IPS-18a (cell line): ENCODE data around the gene CTSF.
"Not testable (repeated sequence)": the region's sequence is repeated elsewhere in the genome, so short reads cannot be mapped to it uniquely, and the experiment has no call there.

Experiments used
- H3K27ac ChIP-seq: one replicate; pipeline ENCODE4 v1.5.1; 2013; ENCODE audit warnings: low read length
- H3K27me3 ChIP-seq: one replicate; pipeline ENCODE4 v1.6.1; 2013; ENCODE audit warnings: mild to moderate bottlenecking, low read length; ENCODE audit not compliant: control insufficient read depth, insufficient read depth
- H3K36me3 ChIP-seq: one replicate; pipeline ENCODE4 v1.6.1; 2013; ENCODE audit warnings: low read depth, low read length; ENCODE audit not compliant: control insufficient read depth
- H3K4me1 ChIP-seq: one replicate; pipeline ENCODE4 v1.6.1; 2013; ENCODE audit warnings: low read depth, low read length; ENCODE audit not compliant: control insufficient read depth
- H3K4me3 ChIP-seq: one replicate; pipeline ENCODE4 v1.5.1; 2013; ENCODE audit warnings: low read length
- H3K9ac ChIP-seq: one replicate; pipeline ENCODE4 v1.6.1; 2013; ENCODE audit warnings: mild to moderate bottlenecking, low read length, moderate library complexity
- H3K9me3 ChIP-seq: one replicate; pipeline ENCODE4 v1.6.1; 2013; ENCODE audit warnings: low read depth, low read length; ENCODE audit not compliant: control insufficient read depth

CTSF gene

GRCh38 chr11:66600631-66601233 is 32.3 kb upstream of the CTSF start:
- Histone ChIP-seq H3K4me3 (no peak overlapping the region), H3K9me3 (no peaks in the 10 kb centered on the region), H3K27me3 (no peaks in the 10 kb centered on the region), H3K36me3 (peaks cover 21% of the 10 kb centered on the region), H3K9ac (no peak overlapping the region), H3K4me1 (no peaks in the 10 kb centered on the region), H3K27ac (no peak overlapping the region)

DNA sequence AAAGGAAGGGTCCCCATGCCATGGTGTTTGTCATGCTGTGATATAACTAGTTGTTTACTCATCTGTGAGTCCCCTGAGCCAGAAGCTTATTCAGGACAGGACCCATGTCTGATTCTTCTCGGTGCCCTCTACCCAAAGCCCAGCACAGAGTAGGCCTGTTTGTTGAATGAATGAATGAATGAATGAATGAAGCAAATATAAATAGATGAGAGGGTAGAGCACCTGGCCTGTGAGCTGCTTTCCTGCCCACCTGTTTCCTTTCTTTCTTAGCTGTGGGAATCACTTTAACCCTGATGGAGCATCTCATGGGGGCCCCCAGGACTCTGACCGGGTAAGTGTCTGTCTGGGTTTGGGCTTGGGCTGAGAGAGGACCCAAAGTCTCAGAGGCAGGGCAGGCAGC is 31.8 kb upstream of the CTSF start:
- no peak overlapping the region for H3K27ac ChIP-seq
- H3K4me3 ChIP-seq: no peak overlapping the region
- H3K4me1 ChIP-seq: no peaks in the 10 kb centered on the region
- H3K27me3 ChIP-seq: no peaks in the 10 kb centered on the region
- H3K9me3 ChIP-seq: no peaks in the 10 kb centered on the region
- H3K36me3 ChIP-seq: peaks cover 17% of the 10 kb centered on the region
- no peak overlapping the region for H3K9ac ChIP-seq

DNA sequence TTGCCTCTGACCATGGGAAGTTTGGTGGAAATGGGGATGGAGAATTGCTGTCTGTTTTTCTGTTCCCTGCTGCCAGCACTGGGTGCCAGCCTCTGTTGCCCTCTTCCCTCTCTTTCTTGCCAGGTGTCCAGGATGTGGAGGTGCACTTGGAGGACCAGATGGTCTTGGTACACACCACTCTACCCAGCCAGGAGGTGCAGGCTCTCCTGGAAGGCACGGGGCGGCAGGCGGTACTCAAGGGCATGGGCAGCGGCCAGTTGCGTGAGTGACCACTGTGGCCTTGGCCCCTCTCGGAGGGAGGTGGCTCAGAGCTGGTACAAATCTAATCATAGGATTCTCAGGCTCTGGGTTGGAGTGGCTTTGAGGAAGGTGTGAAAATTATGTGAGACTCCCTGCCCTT is 30.6 kb upstream of the CTSF start:
- Histone ChIP-seq H3K9me3 (no peaks in the 10 kb centered on the region), H3K4me3 (no peak overlapping the region), H3K27me3 (no peaks in the 10 kb centered on the region), H3K36me3 (peaks cover 8% of the 10 kb centered on the region), H3K4me1 (no peaks in the 10 kb centered on the region), H3K9ac (no peak overlapping the region), H3K27ac (no peak overlapping the region)

- H3K4me1 ChIP-seq: peaks cover 13% of the 10 kb centered on the region
- peaks cover 8% of the 10 kb centered on the region for H3K36me3 ChIP-seq
- H3K27ac ChIP-seq: no peak overlapping the region
- H3K9ac ChIP-seq: no peak overlapping the region
- H3K27me3 ChIP-seq: no peaks in the 10 kb centered on the region
- H3K9me3 ChIP-seq: no peaks in the 10 kb centered on the region
- no peak overlapping the region for H3K4me3 ChIP-seq
Observed at GRCh38 chr11:66595245-66595904, 27.0 kb upstream of the CTSF start.

DNA sequence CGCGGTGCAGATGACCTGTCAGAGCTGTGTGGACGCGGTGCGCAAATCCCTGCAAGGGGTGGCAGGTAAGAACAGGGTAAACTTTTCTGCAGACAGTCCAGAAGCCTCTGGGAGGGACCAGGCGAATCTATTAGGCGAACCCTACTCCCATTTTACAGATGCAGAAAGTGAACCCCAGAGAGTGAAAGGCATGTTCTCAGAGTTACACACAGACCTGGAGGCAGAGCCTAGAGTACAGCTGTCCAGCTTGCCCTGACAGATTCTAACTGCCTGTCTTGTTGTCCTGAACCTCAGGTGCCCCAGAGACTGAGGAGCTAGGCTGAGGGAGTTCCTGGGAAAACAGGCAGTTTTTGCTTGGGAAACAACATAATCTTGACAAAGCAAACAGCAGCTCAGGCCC is 25.2 kb upstream of the CTSF start:
- no peak overlapping the region for H3K27ac ChIP-seq
- H3K36me3 ChIP-seq: no peaks in the 10 kb centered on the region
- peak overlapping the region; percentile 75 for H3K4me3 ChIP-seq
- peaks cover 13% of the 10 kb centered on the region for H3K4me1 ChIP-seq
- no peaks in the 10 kb centered on the region for H3K27me3 ChIP-seq
- H3K9ac ChIP-seq: peak overlapping the region; percentile 63
- H3K9me3 ChIP-seq: no peaks in the 10 kb centered on the region

DNA sequence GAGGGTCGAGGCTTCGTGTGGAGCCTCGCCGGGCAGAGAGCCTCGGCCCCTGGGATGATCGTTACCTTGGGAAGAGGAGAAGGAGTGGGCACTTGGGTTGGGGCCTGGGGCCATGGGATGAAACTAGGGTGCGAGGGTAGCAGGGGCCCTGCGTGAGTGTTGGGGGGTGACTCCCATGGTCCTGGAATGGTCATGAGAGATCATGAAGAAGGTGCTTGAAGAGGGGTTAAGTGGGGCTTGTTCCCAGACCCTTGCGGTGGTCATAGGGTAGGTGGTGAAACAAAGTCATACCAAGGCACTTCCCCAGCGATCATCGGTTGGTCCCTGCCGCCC is 24.9 kb upstream of the CTSF start:
- Histone ChIP-seq H3K9me3 (no peaks in the 10 kb centered on the region), H3K4me3 (peak overlapping the region; percentile 75), H3K27me3 (no peaks in the 10 kb centered on the region), H3K27ac (no peak overlapping the region), H3K4me1 (peaks cover 13% of the 10 kb centered on the region), H3K36me3 (no peaks in the 10 kb centered on the region), H3K9ac (peak overlapping the region; percentile 63)

DNA sequence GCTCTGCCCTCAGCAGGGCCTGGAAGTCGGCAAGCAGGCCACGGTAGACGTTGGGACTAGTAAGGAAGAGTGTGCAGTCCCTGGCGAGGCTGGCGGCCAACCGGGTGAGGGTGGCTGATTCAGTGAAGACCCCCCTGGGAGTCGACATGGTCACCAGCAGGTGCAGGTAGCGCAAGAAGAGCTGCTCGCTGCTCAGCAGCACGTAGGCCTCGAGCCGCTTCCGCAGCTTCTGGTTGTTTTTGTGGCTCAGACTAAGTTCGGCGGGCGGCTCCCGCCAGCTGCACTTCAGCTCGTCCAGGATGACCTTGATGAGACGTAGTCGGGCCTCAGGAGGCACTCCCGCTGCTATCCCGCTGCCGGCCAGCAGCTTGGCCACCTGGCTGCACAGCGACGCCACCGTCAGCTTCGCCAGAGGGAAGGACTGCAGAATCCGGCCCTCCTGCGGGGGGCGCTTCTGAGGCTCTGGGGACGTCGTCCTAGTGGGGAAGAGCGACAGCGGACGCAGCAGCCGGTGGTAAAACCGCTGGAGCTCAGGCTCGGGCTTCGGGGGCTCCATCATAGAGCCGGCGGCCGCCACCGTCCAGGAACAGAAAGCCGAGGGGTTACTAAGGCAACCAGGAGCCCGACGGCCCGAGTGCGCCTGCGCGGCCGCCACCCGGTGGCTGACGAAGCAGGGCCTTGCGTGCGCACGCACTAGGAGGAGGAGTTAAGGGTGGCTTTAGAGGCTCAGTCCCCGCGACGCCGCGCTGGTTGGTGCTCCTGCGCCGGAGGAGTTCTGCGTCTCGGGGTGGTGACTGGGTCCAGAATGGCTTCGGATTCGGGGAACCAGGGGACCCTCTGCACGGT is 24.3 kb upstream of the CTSF start, which contains the start of the genes CCDC87 and CCS:
CCDC87 (minus strand) TSS at position 607 of the 846 bp plus-strand sequence; CDS start at position 559, 48 bp downstream.
CCS (plus strand) TSS at position 729 of the 846 bp plus-strand sequence; CDS start at position 806, 77 bp downstream.
- H3K27me3 ChIP-seq: no peaks in the 10 kb centered on the region
- no peaks in the 10 kb centered on the region for H3K9me3 ChIP-seq
- no peaks in the 10 kb centered on the region for H3K36me3 ChIP-seq
- H3K4me1 ChIP-seq: peaks cover 13% of the 10 kb centered on the region
- peak within 1 kb of the TSS; percentile 63 for H3K9ac ChIP-seq
- H3K4me3 ChIP-seq: peak within 1 kb of the TSS; percentile 75
- no peak within 1 kb of the TSS for H3K27ac ChIP-seq

GRCh38 chr11:66591175-66591574 is 22.8 kb upstream of the CTSF start:
- H3K9ac ChIP-seq: no peak overlapping the region
- peaks cover 13% of the 10 kb centered on the region for H3K4me1 ChIP-seq

GRCh38 chr11:66589996-66590675 is 21.7 kb upstream of the CTSF start:
- Histone ChIP-seq H3K27me3 (no peaks in the 10 kb centered on the region), H3K9me3 (no peaks in the 10 kb centered on the region), H3K9ac (no peak overlapping the region), H3K4me3 (no peak overlapping the region), H3K36me3 (no peaks in the 10 kb centered on the region), H3K27ac (no peak overlapping the region), H3K4me1 (peaks cover 13% of the 10 kb centered on the region)

More at GRCh38 chr11:66591175-66591574, 22.8 kb upstream of the CTSF start:
- Histone ChIP-seq H3K4me3 (no peak overlapping the region), H3K9me3 (no peaks in the 10 kb centered on the region), H3K27ac (no peak overlapping the region), H3K27me3 (no peaks in the 10 kb centered on the region), H3K36me3 (no peaks in the 10 kb centered on the region)

DNA sequence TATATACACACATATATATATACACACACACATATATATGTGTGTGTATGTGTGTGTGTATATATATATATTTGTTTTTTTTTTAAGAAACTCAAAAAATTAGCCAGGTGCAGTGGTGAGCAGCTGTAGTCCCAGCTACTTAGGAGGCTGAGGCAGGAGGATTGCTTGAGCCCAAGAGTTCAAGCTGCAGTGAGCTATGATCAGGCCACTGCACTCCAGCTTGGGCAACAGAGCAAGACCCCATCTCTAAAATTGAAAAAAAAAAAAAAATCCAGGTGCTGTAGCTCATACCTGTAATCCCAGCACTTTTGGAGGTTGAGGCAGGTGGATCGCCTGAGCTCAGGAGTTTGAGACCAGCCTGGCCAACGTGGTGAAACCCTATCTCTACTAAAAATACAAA is 20.9 kb upstream of the CTSF start:
- not testable (repeated sequence) for H3K27me3 ChIP-seq, H3K9me3 ChIP-seq, H3K36me3 ChIP-seq, H3K4me3 ChIP-seq, H3K9ac ChIP-seq, H3K27ac ChIP-seq
- H3K4me1 ChIP-seq: peaks cover 13% of the 10 kb centered on the region

- H3K4me3 ChIP-seq: no peak overlapping the region
- no peak overlapping the region for H3K9ac ChIP-seq
- peaks cover 2% of the 10 kb centered on the region for H3K9me3 ChIP-seq
- no peaks in the 10 kb centered on the region for H3K4me1 ChIP-seq
- H3K36me3 ChIP-seq: peaks cover 9% of the 10 kb centered on the region
- H3K27ac ChIP-seq: no peak overlapping the region
- no peaks in the 10 kb centered on the region for H3K27me3 ChIP-seq
Observed at GRCh38 chr11:66586136-66586535, 17.7 kb upstream of the CTSF start.
